K562 (cell line): ENCODE results near the gene CETN1. TPM values are rescaled to one million over a fixed set of nuclear protein-coding genes. Genes with fewer than 3 reads are reported as not detected.

Experiments
- MEIS2 ChIP-seq: fragments of 450-650 bp; IDR thresholded peaks from 2 replicates; pipeline ENCODE4 v1.6.1; 2014; ENCODE audit warnings: mild to moderate bottlenecking; ENCODE audit not compliant: partially characterized antibody
- MTF1 ChIP-seq: fragments of 250-450 bp; sonication (Bioruptor Pico); IDR thresholded peaks from 2 replicates; pipeline ENCODE4 v1.9.0; 2021; ENCODE audit warnings: moderate library complexity, mild to moderate bottlenecking, inconsistent platforms, borderline replicate concordance
- polyA plus RNA-seq, 8 experiments: library from polyadenylated mRNA; depleted of rRNA in 4 of 8; stranded (reverse) in 5 of 8; unstranded in 3 of 8; fragments of >200 nt; fragmentation: Nextera tagmentation in 2 of 8; fragmentation: Illumina TruSeq in 1 of 8; extraction: Ambion mirVana in 2 of 8; extraction: Trizol in 1 of 8; gene quantifications; 2 replicates each; pipeline versions ENCODE4 v1.2.1 to v1.2.3, GENCODE V29; 2011 to 2014; ENCODE audit warnings: inconsistent platforms in 1 of 8, missing spikeins in 1 of 8
- total RNA-seq, 7 experiments: library from RNA; depleted of rRNA in 6 of 7; stranded (reverse); fragments of >200 nt in 6 of 7; fragmentation: Illumina TruSeq in 2 of 7; extraction: Trizol in 2 of 7; gene quantifications; 2 replicates each; pipeline versions ENCODE4 v1.2.1 to v1.2.3, GENCODE V29; 2011 to 2021; ENCODE audit warnings: low replicate concordance in 1 of 7

The CETN1 gene
- total and polyA plus RNA-seq, 9 of the 15 experiments (the other 6 are each of a cell fraction or from before 2014, with no cell fraction given), result 0.07 to 0.34 (median 0.19) TPM; not detected in 3

GRCh38 chr18:631560-631959, 51.4 kb downstream of the CETN1 start (continued):
- TF ChIP-seq MTF1 (CRISPR knock-in tag) (no peak), MEIS2 (peak; percentile 25)
- TF ChIP-seq, all 486 proteins: peak for 6

Other genes starting within 250 kb of the CETN1 start
- gene COLEC12, start 79.7 kb upstream of the CETN1 start, total RNA-seq (2014; rRNA removed), result 0.04 TPM in 1 of 2 replicates, not detected in the other
- not detected in 2 replicates for gene COLEC12, start 79.7 kb upstream of the CETN1 start, total RNA-seq (2014; rRNA removed; fragmentation: Illumina TruSeq; extraction: Trizol)
- gene COLEC12, start 79.7 kb upstream of the CETN1 start, total RNA-seq (2015; rRNA removed; fragmentation: Illumina TruSeq; extraction: Trizol), result not detected in 2 replicates
- gene COLEC12, start 79.7 kb upstream of the CETN1 start, total RNA-seq (2021), result 0.04 TPM in 2 replicates
- not detected in 2 replicates for gene COLEC12, start 79.7 kb upstream of the CETN1 start, polyA plus RNA-seq (2011; rRNA removed)
- not detected in 2 replicates for gene COLEC12, start 79.7 kb upstream of the CETN1 start, polyA plus RNA-seq (2014; fragmentation: Illumina TruSeq; extraction: Trizol)
- gene COLEC12, start 79.7 kb upstream of the CETN1 start, polyA plus RNA-seq (2014; fragmentation: Nextera tagmentation; extraction: Ambion mirVana), result not detected
- gene COLEC12, start 79.7 kb upstream of the CETN1 start, polyA plus RNA-seq (2014; rRNA removed), result not detected in 2 replicates
- gene CLUL1, start 16.6 kb downstream of the CETN1 start, total RNA-seq (2014; rRNA removed), result 0.86 TPM in 1 of 2 replicates, not detected in the other
- gene CLUL1, start 16.6 kb downstream of the CETN1 start, total RNA-seq (2014; rRNA removed; fragmentation: Illumina TruSeq; extraction: Trizol), result 0.40 and 0.41 TPM in 2 replicates
- gene CLUL1, start 16.6 kb downstream of the CETN1 start, total RNA-seq (2015; rRNA removed; fragmentation: Illumina TruSeq; extraction: Trizol), result 0.76 TPM in 1 of 2 replicates, not detected in the other
- not detected in 2 replicates for gene CLUL1, start 16.6 kb downstream of the CETN1 start, total RNA-seq (2021)
- 0.49 and 0.80 TPM in 2 replicates for gene CLUL1, start 16.6 kb downstream of the CETN1 start, polyA plus RNA-seq (2011; rRNA removed)
- gene CLUL1, start 16.6 kb downstream of the CETN1 start, polyA plus RNA-seq (2014; fragmentation: Illumina TruSeq; extraction: Trizol), result 0.28 TPM in 1 of 2 replicates, not detected in the other
- under 1 TPM; 0.32 to 0.70 TPM for gene CLUL1, start 16.6 kb downstream of the CETN1 start, polyA plus RNA-seq (2014; fragmentation: Nextera tagmentation; extraction: Ambion mirVana)
- gene CLUL1, start 16.6 kb downstream of the CETN1 start, polyA plus RNA-seq (2014; rRNA removed), result 0.30 and 0.41 TPM in 2 replicates
- 137 and 138 TPM in 2 replicates for gene TYMS, start 77.3 kb downstream of the CETN1 start, total RNA-seq (2014; rRNA removed)
- 69.1 and 72.4 TPM in 2 replicates for gene TYMS, start 77.3 kb downstream of the CETN1 start, total RNA-seq (2014; rRNA removed; fragmentation: Illumina TruSeq; extraction: Trizol)
- 83.4 and 88.8 TPM in 2 replicates for gene TYMS, start 77.3 kb downstream of the CETN1 start, total RNA-seq (2015; rRNA removed; fragmentation: Illumina TruSeq; extraction: Trizol)
- gene TYMS, start 77.3 kb downstream of the CETN1 start, total RNA-seq (2021), result 292 and 305 TPM in 2 replicates
- gene TYMS, start 77.3 kb downstream of the CETN1 start, polyA plus RNA-seq (2011; rRNA removed), result 276 and 390 TPM in 2 replicates
- 381 and 409 TPM in 2 replicates for gene TYMS, start 77.3 kb downstream of the CETN1 start, polyA plus RNA-seq (2014; fragmentation: Illumina TruSeq; extraction: Trizol)
- gene TYMS, start 77.3 kb downstream of the CETN1 start, polyA plus RNA-seq (2014; fragmentation: Nextera tagmentation; extraction: Ambion mirVana), result 100 to 1,000 TPM; 168 to 175 TPM
- 302 and 311 TPM in 2 replicates for gene TYMS, start 77.3 kb downstream of the CETN1 start, polyA plus RNA-seq (2014; rRNA removed)
- 36.0 and 42.2 TPM in 2 replicates for gene ENOSF1, start 132.2 kb downstream of the CETN1 start, total RNA-seq (2014; rRNA removed)
- 48.0 and 49.8 TPM in 2 replicates for gene ENOSF1, start 132.2 kb downstream of the CETN1 start, total RNA-seq (2014; rRNA removed; fragmentation: Illumina TruSeq; extraction: Trizol)
- 40.5 and 44.5 TPM in 2 replicates for gene ENOSF1, start 132.2 kb downstream of the CETN1 start, total RNA-seq (2015; rRNA removed; fragmentation: Illumina TruSeq; extraction: Trizol)
- gene ENOSF1, start 132.2 kb downstream of the CETN1 start, total RNA-seq (2021), result 60.0 and 66.4 TPM in 2 replicates
- gene ENOSF1, start 132.2 kb downstream of the CETN1 start, polyA plus RNA-seq (2011; rRNA removed), result 46.5 and 50.9 TPM in 2 replicates
- 49.4 and 57.3 TPM in 2 replicates for gene ENOSF1, start 132.2 kb downstream of the CETN1 start, polyA plus RNA-seq (2014; fragmentation: Illumina TruSeq; extraction: Trizol)
- 10 to 100 TPM; 15.5 to 20.0 TPM for gene ENOSF1, start 132.2 kb downstream of the CETN1 start, polyA plus RNA-seq (2014; fragmentation: Nextera tagmentation; extraction: Ambion mirVana)
- 54.0 and 60.1 TPM in 2 replicates for gene ENOSF1, start 132.2 kb downstream of the CETN1 start, polyA plus RNA-seq (2014; rRNA removed)
- 61.9 and 108 TPM in 2 replicates for gene YES1, start 231.9 kb downstream of the CETN1 start, total RNA-seq (2014; rRNA removed)
- 115 and 149 TPM in 2 replicates for gene YES1, start 231.9 kb downstream of the CETN1 start, total RNA-seq (2014; rRNA removed; fragmentation: Illumina TruSeq; extraction: Trizol)
- gene YES1, start 231.9 kb downstream of the CETN1 start, total RNA-seq (2015; rRNA removed; fragmentation: Illumina TruSeq; extraction: Trizol), result 75.4 and 77.7 TPM in 2 replicates
- 90.6 and 99.4 TPM in 2 replicates for gene YES1, start 231.9 kb downstream of the CETN1 start, total RNA-seq (2021)
- 54.6 and 59.9 TPM in 2 replicates for gene YES1, start 231.9 kb downstream of the CETN1 start, polyA plus RNA-seq (2011; rRNA removed)
- 70.6 and 78.9 TPM in 2 replicates for gene YES1, start 231.9 kb downstream of the CETN1 start, polyA plus RNA-seq (2014; fragmentation: Illumina TruSeq; extraction: Trizol)
- 10 to 100 TPM; 37.2 to 54.6 TPM for gene YES1, start 231.9 kb downstream of the CETN1 start, polyA plus RNA-seq (2014; fragmentation: Nextera tagmentation; extraction: Ambion mirVana)
- 77.8 and 112 TPM in 2 replicates for gene YES1, start 231.9 kb downstream of the CETN1 start, polyA plus RNA-seq (2014; rRNA removed)